ENCODE results near the gene PZP. TPM values are rescaled to one million over a fixed set of nuclear protein-coding genes. Genes with fewer than 3 reads are reported as not detected.
"Not testable (repeated sequence)": the region's sequence is repeated elsewhere in the genome, so short reads cannot be mapped to it uniquely, and the experiment has no call there.

The PZP gene
- not detected in 2 replicates for total RNA-seq (2014; rRNA removed; shearing (Covaris generic))
- polyA plus RNA-seq (2014; cell fraction: nucleus; rRNA removed): not detected in 2 replicates

DNA sequence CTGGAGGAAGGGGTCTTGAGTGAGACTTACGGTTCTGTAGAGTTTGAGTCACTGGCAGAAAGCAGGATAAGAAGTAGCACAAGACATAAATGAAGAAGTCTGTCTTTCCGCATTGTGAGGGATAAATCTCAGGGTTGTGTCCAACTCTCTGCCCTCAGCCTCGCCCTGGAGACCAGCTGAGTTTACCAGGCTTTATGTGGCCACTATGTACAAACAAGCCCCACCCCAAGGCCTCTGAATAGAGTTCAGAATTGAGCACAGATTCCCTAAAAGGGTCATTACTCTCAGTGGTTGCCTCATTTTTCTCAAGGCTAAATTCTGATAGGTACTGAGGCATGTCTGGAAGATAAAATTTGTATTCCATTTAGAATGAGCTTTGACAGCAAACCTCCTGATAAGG is at the start of gene PZP:
Gene PZP, minus strand, starts transcription at position 167 of the 400 bp plus-strand sequence. Its CDS starts 54 bp downstream, at position 113.
- DNase-seq (ENCODE audit: extremely low read depth, low read depth): no peak

DNA sequence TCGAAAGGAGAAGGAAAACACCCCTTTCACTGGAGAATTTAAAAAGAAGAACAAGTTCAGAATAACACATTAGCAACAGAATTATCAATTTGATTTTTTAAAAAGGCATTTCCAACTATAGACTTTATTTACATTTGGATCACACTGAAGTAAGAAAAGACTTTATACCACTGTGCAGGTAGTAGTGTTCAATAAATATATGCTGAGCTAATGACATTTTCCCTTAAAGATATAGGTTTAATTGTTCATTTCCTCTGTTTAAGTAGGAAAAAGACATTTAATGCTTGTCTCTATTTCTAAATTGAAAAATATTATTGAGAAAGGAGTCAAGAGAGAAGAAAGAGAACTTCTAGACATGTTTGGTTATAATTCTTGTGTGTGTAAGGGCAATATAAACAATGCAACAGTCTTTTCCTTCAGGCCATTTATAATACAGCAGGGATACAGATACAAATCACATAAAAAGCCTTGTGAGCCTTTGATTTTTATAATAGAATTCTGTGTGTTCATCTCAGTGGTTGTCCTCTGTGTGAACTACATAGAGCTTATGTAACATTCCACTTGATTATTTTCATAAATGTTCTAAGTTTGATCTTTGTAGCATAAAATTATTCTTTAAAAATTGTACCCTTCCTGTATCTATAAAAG is 48.7 kb upstream of the PZP start:
- DNase-seq (ENCODE audit: extremely low read depth, low read depth): no peak

DNA sequence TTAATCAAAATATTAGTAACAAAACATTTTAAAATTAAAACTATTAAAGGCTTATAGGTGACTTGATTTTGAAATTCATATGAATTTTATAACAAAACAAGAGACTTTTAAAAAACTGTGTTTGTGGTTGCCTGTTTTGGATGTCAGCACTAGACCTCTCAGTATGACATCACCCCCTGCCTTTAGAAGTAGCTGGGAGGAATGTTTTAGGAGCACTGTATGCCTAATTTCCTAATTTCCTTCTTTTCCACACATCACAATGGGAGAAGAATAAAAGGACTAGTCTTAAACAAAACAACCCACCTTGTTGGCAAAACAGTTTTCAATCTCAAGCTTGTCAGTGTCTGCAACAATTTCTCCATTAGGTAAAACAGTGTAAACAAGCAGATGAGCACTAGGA is 48.1 kb upstream of the PZP start:
- DNase-seq (ENCODE audit: extremely low read depth, low read depth): no peak

DNA sequence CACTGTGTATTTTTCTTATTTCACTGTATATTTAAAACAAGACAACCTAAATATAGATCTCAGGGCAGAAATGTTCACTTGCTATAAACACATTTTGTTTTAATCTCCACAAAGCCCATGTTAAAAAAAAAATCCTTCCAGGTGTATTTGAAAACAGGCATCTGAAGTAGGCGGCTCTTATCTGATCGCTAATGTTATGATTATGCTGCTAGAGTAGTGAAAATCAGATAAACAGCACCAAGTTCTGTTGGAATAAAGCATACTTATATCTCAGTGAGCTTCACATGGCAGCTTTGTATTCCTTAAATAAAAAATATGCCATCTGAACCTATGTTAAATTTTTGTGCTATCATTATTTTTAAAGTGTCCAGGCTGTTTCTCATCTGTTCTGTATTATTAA is 47.6 kb upstream of the PZP start:
- no peak for DNase-seq (ENCODE audit: extremely low read depth, low read depth)

DNA sequence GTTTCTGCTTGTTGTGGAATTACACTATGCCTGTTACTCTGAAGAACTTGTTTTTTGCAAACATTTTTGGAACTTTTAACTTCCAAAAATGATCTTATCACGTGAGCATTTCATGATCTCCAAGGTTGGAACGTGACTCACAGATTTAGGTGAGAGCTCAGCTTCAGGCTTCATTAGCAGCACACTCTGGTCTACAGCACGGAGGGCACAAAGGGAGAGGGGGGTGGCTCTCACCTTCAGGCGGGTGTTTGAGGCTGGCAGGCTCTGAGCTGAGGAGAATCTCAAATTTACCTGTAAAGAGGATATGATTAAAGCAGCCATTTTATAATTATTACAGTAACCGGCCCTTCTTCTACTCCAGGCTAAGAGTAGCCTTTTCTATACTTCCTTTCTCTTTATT is 45.3 kb upstream of the PZP start:
- DNase-seq (ENCODE audit: extremely low read depth, low read depth): no peak

DNA sequence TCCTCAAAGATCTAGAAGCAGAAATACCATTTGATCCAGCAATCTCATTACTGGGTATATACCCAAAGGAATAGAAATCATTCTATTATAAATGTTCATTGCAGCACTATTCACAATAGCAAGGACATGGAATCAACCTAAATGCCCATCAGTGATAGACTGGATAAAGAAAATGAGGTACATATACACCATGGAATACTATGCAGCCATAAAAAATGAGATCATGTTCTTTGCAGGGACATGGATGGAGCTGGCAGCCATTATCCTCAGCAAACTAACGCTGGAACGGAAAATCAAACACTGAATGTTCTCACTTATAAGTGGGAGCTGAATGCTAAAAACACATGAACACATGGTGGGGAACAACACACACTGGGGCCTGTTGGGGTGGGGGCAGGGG is 44.6 kb upstream of the PZP start:
- not testable (repeated sequence) for DNase-seq (ENCODE audit: extremely low read depth, low read depth)

DNA sequence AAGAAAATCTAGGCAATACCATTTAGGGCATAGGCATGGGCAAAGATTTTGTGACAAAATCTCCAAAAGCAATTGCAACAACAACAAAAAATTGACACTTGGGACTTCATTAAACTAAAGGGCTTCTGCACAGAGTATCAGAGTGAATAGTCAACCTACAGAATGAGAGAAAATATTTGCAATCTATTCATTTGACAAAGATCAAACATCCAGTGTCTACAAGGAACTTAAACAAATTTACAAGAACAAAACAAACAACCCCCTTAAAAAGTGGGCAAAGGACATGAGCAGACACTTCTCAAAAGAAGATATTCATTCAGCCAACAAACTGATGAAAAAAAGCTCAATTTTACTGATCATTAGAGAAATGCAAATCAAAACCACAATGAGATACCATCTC is 44.1 kb upstream of the PZP start:
- no peak for DNase-seq (ENCODE audit: extremely low read depth, low read depth)

DNA sequence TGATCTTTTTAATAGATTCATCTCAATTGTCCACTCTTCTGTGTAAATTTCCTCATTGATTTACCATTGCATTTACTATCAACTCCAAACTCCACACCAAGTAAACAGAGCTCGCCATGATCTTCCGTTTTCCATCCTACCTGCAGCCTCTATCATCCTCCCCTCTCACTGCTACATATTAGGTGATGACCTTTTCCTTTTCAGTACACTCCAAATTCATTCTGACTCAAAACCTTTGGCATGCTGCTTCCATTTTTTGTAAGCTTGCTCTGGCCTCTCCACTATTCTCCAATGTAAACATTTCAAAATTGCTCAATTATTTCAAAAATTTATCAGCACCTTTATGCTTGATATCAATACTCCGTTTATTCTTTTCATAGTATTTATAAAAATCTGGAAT is 40.2 kb upstream of the PZP start:
- DNase-seq (ENCODE audit: extremely low read depth, low read depth): no peak

DNA sequence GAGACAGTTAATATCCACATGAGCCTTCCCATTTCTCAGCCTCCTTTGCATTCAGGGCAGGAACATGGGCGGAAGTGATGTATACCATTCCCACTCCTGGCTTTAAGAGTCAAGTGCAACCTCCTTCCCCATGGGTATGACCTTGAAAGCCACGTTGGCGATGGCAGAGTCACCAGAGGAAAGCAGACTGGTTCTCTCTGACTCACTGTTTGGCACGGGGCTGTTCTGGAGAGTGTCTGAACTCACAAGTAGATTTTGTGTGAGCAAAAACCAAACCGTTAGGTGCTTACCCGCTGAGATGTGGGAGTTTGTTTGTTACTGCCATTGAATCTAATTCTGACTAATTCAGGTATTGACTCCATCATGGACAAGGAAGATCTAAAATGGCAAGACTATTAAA is 36.7 kb upstream of the PZP start:
- no peak for DNase-seq (ENCODE audit: extremely low read depth, low read depth)

DNA sequence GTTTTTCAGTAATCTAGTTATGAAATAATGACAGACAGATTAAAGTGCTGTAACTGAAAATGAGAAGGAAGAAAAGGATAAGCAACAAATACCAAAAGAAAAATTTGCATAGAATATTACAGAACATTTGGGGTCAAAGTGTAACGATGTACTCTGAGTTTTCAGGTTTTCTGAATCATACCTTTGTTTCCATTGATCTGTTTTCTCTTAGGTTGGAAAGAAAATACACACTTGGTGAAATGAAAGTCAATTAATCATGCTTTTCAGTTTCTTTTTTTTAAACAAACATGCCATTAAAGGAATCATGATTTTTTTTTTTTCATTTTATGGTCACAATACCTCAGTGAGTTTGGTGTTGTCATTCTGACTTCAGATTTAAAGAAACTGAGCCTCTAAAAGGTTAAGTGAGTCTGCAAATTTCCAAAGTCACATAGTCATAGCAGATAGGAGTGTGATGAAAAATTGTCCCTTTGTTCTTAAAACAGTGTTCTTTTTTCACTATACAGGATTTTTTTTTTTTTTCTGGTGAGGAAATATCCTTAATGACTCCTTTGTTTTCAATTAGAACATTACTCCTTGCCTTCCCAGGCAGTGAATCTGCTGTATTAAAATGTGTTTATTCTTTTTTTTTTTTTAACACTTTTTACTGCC is 35.9 kb upstream of the PZP start:
- no peak for DNase-seq (ENCODE audit: extremely low read depth, low read depth)

DNA sequence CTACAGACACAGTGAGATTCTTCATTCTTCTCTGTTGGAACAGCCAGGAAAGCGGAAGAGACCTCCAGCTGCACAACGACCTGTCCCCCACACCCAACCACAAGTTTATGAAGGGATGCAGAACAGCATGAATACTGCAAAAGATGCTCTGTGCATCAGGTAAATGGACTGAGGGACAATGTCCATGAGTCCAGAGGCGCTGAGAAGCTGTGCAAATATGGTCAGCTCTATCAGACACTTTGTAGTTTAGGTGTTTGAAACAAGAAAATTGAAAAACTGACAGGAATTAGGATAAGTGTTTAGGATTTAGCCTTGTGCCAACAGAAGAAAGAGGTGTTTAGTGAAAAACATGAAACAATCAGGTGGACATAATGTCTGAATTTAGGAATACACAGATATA is 33.1 kb upstream of the PZP start:
- DNase-seq (ENCODE audit: extremely low read depth, low read depth): no peak

DNA sequence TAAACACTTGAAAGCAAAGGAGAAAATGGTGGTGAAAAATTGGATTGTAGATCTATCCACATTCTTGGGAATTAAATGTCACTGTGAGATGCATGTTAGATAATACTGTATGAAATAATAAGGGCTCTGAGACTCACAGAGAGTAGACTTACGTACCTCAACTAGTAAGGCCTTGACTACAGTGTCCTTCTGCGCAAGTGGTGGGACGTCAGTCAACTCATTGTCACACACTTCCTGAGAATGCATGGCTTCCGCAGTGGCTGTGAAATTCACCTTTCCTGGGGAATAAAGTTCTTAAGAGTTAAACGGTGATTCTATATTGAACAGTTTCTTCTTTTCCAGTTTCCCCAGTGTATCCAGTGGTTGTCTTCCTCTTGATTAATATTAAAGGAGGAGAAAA is 32.6 kb upstream of the PZP start:
- DNase-seq (ENCODE audit: extremely low read depth, low read depth): no peak

DNA sequence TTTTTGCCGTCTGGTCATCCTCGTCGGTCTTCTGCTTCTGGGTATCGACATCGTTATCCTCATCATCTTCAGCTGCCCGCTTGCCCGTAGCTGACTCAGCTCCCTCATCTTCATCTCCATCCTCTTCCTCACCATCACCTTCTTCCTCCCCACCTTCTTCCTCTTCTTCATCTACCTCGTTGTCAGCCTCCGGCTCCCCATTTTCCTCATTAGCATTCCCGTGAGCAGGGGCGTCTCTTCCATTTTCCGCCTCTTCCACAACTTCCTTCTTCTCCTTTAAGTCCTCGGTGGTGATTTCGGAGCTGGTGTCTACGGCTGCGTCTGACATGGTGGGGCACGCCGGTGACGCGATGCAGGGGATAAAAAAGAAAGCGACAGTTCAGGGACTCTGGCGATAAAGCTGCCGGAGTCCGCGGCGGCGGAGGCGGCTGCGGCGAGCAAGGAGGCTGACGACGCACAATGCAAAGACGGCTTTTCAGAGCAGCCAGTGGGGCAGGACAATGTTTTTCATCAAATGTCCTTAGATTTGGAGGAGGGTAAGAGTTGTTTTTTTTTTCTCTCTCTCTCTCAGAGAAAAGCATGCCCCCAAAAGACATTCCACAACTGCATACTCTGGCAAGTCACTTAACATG is 31.9 kb upstream of the PZP start:
- DNase-seq (ENCODE audit: extremely low read depth, low read depth): not testable (repeated sequence)

DNA sequence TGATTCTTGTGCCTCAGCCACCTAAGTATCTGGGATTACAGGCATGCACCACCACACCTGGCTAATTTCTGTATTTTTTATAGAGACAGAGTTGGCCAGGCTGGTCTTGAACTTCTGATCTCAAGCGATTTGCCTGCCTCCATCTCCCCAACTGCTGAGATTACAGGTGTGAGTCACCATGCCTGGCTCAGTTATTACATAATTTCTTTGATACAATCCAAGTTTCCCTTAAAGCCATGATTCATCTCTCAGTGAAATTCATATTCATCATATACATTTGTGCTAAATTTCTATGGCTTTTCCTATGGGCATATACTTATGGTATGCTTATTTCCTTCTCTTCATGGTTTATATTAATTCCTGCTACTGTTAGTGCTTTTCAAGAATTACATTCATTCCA is 29.1 kb upstream of the PZP start:
- DNase-seq (ENCODE audit: extremely low read depth, low read depth): no peak

DNA sequence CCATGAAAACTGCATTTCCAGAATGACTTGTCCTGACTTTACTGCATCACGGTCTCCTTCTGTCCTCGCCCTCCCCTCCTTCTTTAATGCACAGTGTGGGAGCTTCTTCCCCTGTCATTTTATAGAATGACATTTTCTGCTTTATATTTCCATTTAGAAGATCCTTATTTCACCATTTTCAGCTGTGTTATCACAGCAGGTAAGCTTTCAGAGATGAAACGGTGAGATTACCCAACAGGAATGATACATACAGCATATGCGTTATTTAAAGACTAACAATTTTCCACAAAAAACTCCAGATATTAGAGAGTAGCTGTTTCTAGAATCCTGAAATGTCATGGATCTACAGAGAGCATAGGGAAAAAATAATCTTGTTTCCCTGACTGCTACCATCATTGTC is 27.3 kb upstream of the PZP start:
- DNase-seq (ENCODE audit: extremely low read depth, low read depth): no peak

DNA sequence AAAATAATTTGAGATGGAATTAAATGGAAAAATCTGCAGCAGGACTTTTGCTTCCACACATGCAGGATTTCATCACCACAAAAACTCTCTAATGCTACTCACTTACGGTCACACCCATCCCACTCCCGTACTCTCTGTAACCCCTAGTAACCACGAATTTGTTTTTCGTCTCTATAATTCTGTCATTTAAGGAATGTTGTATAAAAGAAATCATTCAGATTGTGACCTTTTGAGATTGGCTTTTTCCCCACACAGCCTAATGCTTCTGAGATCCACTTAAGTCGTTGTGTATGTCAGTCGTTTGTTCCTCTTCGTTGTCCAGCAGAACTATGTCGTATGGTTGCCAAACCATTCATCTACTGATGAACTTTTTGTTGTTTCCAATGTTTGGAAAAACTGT is 19.8 kb upstream of the PZP start:
- DNase-seq (ENCODE audit: extremely low read depth, low read depth): no peak

DNA sequence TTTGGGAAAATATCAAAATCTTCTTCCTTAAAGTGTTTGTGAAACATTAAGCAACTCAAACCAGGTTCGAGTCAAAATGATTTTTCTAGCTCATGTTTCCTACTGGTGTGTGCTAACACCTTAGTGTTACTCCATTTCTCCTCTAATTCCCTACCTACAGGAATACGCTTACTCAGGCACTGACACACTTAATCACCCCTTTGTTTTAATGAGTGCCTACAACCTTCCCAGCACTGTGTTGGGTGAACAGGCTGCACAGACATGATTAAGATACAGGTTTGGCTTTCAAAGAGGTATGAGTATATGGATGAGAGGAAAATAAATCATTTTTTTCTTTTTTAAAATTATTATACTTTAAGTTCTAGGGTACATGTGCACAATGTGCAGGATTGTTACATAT is 15.6 kb upstream of the PZP start:
- no peak for DNase-seq (ENCODE audit: extremely low read depth, low read depth)

DNA sequence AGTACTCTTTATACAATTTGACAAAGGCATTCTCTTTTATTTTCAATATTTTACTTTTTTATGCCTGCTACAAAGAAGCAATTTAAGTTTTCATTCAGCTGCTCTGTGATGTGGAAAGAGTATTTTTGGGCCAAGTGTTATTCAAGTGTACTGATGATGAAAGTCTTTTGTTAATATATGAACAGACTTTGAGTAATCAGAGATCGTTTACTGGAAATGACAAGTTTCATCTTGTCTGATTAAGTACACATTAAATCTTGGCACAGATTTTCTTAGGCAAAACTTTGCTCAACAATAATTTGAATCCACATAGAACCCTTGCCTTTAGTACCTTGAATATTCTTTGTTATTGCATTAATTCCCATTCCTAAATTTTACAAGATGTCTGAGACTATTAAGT is 13.3 kb upstream of the PZP start:
- no peak for DNase-seq (ENCODE audit: extremely low read depth, low read depth)

DNA sequence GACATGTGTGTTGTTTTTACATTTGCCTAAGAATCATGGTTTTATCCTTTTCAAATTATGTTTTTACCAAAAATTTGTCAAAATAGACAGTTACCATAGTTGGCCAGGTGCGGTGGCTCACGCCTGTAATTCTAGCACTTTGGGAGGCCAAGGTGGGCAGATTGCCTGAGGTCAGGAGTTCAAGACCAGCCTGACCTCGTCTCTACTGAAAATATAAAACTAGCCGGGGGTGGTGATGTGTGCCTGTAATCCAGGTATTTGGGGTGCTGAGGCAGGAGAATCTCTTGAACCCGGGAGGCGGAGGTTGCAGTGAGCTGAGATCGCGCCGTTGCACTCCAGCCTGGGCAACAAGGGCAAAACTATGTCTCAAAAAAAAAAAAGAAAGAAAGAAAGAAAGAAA is 12.8 kb upstream of the PZP start:
- not testable (repeated sequence) for DNase-seq (ENCODE audit: extremely low read depth, low read depth)

DNA sequence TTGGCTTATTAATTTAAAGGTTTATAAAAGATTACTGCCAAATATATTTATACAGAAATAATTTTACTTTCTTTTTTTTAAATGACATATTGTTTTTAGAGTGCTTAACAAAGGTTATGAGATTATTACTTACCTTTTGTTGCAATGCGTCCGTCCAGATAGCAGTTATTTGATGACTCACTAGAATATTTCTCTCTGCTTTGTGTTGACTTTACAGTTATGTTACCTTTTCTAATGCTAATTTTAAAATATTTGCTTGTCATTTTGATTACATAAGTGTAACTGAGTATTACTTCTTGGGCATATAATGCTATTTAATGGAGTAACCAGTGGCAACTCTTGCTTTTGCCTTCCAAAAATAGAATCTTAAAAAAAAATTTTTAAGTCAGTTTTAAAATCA is 6.3 kb upstream of the PZP start:
- no peak for DNase-seq (ENCODE audit: extremely low read depth, low read depth)

DNA sequence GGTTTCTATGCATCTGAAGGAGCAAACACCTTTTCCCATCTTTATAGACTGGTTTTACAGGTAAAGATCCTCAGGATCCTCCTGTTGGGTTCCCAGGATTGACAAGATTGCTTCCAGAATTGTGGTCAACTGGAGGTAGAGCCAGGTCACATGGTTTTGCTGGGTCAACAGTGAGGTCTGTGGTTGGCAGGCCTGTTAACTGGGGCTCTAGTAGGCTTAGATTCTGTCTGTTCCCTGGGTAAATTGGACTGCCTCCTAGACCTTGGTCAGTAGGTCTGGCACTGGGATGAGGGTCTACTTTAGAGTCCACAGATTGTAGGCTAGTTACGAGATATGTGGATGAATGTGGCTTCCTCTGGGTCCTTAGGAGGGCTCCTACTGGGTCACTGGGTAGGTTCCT is 3.5 kb upstream of the PZP start:
- no peak for DNase-seq (ENCODE audit: extremely low read depth, low read depth)

DNA sequence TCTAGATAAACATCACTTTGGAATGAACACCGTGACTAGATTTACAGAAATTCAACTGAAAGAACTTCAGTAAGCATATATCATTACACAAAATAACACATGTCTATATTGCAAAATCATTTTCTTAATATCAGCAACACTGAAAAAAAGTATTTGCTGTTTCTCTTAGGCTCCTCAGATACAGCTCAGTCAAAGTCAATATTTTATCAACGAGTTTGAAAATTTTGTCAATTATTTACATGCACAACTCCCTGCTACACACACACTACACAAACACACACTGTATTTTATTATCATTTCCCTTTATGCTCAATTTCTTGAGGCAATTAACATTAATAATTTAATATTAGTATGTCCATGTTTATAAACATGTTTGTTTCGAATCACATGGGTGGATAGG is 3.8 kb downstream of the PZP start:
- no peak for DNase-seq (ENCODE audit: extremely low read depth, low read depth)
